Parathyroid adenoma (tissue), 2 donors: ENCODE data around the gene CREB3L2.

Source experiments
- H2AFZ ChIP-seq: fragments of 300-600 bp; sonication (generic); one replicate; pipeline ENCODE4 v1.7.0; 2017; ENCODE audit warnings: antibody characterized with exemption, mild to moderate bottlenecking
- H3K27ac ChIP-seq: fragments of 300-600 bp; sonication (generic); one replicate; pipeline ENCODE4 v1.7.0; 2017
- H3K27me3 ChIP-seq: fragments of 300-600 bp; sonication (generic); one replicate; pipeline ENCODE4 v1.7.0; 2017; ENCODE audit warnings: low read length; ENCODE audit not compliant: control insufficient read depth, insufficient read depth
- H3K36me3 ChIP-seq: fragments of 300-600 bp; sonication (generic); one replicate; pipeline ENCODE4 v1.7.0; 2017; ENCODE audit warnings: low read length; ENCODE audit not compliant: control insufficient read depth, insufficient read depth
- H3K4me1 ChIP-seq: fragments of 300-600 bp; sonication (generic); one replicate; pipeline ENCODE4 v1.7.0; 2017; ENCODE audit warnings: control low read depth
- H3K4me2 ChIP-seq: fragments of 300-600 bp; sonication (generic); one replicate; pipeline ENCODE4 v1.7.0; 2017; ENCODE audit warnings: low read length
- H3K4me3 ChIP-seq: fragments of 300-600 bp; sonication (generic); one replicate; pipeline ENCODE4 v1.7.0; 2017; ENCODE audit warnings: low read depth, low read length
- H3K79me2 ChIP-seq: fragments of 300-600 bp; sonication (generic); one replicate; pipeline ENCODE4 v1.7.0; 2017; ENCODE audit warnings: control low read depth
- H3K9ac ChIP-seq: fragments of 300-600 bp; sonication (generic); one replicate; pipeline ENCODE4 v1.7.0; 2017; ENCODE audit warnings: mild to moderate bottlenecking
- H3K9me3 ChIP-seq: fragments of 300-600 bp; sonication (generic); one replicate; pipeline ENCODE4 v1.7.0; 2017; ENCODE audit warnings: low read length; ENCODE audit not compliant: control insufficient read depth
- TF ChIP-seq, protein P1 (sequence below): fragments of 300-600 bp; sonication (generic); IDR thresholded peaks from one replicate; pipeline ENCODE4 v1.7.0; 2017; ENCODE audit warnings: antibody characterized with exemption, mild to moderate bottlenecking
- donor health status: primary hyperparathyroidism.

Gene CREB3L2

DNA sequence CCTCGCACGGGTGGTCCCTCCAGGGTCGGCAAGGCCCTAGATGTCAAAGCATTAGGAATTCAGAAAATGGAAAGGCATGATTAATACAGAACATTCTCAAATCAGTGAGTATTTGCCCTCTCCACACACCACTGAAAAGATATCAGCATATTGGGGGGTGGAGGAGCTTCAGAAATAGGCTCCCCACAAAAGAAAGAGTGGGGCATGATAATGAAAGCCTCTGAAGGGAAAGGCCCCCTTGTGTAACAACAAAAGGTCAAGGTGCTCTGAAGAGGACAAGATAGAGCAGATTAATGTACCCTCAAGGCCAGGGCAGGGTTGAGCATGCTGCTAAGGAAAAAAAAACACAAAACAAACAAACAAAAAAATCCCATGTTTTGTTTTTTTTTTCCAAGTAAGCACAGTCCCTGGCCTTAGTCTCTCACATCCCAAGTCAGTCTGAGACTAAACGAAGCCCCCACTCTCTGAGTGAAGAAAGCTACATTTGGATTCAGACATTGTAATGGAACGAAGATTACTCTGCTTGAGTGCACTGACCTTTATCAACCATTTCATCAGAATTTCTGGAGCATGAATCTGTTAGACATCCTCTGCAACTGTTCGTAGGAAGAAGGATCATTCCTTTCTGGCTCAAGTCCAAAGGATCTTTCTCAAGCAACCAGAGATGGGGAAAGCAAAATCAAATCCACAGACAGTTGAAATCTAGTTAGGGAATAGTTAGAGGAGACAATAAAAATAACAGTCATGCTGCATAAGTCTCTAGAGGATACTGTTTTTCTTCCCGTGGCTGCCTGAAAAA, 127.7 kb downstream of the CREB3L2 start:
- no peaks in the 10 kb centered on the region for H3K79me2 ChIP-seq
- no peak overlapping the region for H3K9ac ChIP-seq
- H3K27me3 ChIP-seq: no peaks in the 10 kb centered on the region
- no peaks in the 10 kb centered on the region for H3K36me3 ChIP-seq
- H3K4me3 ChIP-seq: no peak overlapping the region
- H2AFZ ChIP-seq: no peak overlapping the region
- H3K4me2 ChIP-seq: no peak overlapping the region
- H3K4me1 ChIP-seq: peaks cover 8% of the 10 kb centered on the region
- no peak overlapping the region for H3K27ac ChIP-seq
- H3K9me3 ChIP-seq: no peaks in the 10 kb centered on the region
- TF ChIP-seq, protein P1, sequence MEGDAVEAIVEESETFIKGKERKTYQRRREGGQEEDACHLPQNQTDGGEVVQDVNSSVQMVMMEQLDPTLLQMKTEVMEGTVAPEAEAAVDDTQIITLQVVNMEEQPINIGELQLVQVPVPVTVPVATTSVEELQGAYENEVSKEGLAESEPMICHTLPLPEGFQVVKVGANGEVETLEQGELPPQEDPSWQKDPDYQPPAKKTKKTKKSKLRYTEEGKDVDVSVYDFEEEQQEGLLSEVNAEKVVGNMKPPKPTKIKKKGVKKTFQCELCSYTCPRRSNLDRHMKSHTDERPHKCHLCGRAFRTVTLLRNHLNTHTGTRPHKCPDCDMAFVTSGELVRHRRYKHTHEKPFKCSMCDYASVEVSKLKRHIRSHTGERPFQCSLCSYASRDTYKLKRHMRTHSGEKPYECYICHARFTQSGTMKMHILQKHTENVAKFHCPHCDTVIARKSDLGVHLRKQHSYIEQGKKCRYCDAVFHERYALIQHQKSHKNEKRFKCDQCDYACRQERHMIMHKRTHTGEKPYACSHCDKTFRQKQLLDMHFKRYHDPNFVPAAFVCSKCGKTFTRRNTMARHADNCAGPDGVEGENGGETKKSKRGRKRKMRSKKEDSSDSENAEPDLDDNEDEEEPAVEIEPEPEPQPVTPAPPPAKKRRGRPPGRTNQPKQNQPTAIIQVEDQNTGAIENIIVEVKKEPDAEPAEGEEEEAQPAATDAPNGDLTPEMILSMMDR: no peak

DNA sequence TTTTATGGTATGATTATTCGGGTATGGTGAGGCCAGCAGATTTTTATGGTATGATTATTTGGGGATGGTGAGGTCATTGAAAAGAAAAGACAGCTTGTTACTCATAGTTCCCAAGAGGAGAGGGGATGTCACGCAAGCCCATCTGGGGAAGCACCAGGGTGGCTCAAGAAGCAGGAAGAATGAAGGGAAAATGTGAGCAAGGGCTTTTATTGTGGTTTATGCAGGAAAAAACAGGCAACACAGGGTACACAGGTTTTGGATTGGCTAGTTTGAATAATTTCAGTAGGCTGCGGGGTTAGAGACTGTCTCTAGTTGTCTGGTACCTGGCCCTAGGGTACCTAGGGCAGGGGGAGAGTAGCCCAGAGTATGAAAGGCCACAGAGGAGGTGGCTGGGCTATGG, 128.4 kb downstream of the CREB3L2 start:
- no peak overlapping the region for H3K4me3 ChIP-seq
- H3K9ac ChIP-seq: no peak overlapping the region
- H3K27me3 ChIP-seq: no peaks in the 10 kb centered on the region
- H3K27ac ChIP-seq: no peak overlapping the region
- H3K9me3 ChIP-seq: no peaks in the 10 kb centered on the region
- H3K79me2 ChIP-seq: no peaks in the 10 kb centered on the region
- H3K36me3 ChIP-seq: no peaks in the 10 kb centered on the region
- H3K4me2 ChIP-seq: no peak overlapping the region
- peaks cover 8% of the 10 kb centered on the region for H3K4me1 ChIP-seq
- no peak overlapping the region for H2AFZ ChIP-seq
- TF ChIP-seq, protein P1: no peak

DNA sequence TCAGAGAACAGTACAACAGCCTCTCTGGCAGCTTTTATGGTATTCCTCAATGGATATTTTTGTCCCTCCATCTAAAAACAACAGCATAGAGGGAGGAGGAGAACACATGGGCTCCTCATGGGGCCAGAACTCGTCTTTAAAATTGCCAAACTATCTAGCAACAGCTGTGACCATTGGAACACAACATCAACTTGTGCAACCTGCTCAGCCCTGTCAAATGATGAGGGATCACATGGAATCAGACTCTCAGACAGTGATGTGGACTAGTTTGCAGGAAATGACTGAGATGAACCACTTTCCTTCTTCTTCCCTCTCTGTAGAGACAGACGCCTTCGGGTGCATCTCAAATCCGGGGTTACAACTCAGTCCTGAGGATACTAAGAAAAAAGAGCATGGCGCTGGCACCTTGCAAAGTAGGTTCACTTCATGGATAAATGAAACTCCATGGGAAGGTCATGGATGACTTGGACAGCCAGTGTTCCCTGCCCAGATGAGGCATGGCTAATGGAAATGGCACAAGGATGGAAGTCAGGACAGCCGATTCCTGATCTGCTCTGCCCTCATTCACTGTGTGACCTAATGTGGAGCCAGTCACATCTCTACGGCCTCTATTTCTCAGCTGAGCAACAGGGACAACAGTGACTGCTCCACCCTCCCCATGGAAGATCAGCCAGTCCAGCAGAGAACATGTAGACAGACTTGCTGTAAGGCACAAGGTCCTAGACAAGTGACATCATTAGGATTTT, 130.5 kb downstream of the CREB3L2 start:
- TF ChIP-seq, protein P1: no peak
- Histone ChIP-seq H3K9ac (no peak overlapping the region), H3K4me2 (no peak overlapping the region), H3K36me3 (no peaks in the 10 kb centered on the region), H3K27me3 (no peaks in the 10 kb centered on the region), H3K79me2 (no peaks in the 10 kb centered on the region), H3K27ac (no peak overlapping the region), H2AFZ (no peak overlapping the region), H3K4me1 (peaks cover 8% of the 10 kb centered on the region), H3K4me3 (no peak overlapping the region), H3K9me3 (no peaks in the 10 kb centered on the region)

DNA sequence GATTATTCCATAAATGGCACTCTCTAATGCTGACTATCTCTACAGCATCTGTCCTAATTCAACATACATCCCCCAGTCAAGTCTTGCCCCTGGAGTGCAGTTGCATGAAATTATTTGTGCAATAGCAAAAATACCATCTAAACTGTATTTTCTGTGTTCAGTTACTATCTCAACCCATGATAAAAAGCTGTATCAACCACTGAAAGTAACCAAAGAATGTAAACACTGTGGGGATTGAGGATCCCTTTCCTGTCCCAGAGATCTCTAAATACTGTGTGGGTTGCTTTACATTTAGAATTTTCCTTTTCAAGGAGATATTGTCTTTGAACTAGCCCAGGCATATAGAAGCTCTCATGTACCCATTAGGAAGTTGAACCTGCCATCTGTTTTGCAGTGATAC, 131.2 kb downstream of the CREB3L2 start:
- Histone ChIP-seq H3K4me1 (peaks cover 8% of the 10 kb centered on the region), H3K27me3 (no peaks in the 10 kb centered on the region), H3K9ac (no peak overlapping the region), H3K4me2 (no peak overlapping the region), H3K27ac (no peak overlapping the region), H3K36me3 (no peaks in the 10 kb centered on the region), H3K79me2 (no peaks in the 10 kb centered on the region), H3K4me3 (no peak overlapping the region), H2AFZ (no peak overlapping the region), H3K9me3 (no peaks in the 10 kb centered on the region)
- TF ChIP-seq, protein P1: no peak
